HUES64 (cell line): Measurements from ENCODE around the gene FOXE3.
A peak's percentile ranks its signal among the peaks of the same experiment; 100 is the strongest.

Experiments
- H3K27ac ChIP-seq: 2 replicates; pipeline ENCODE4 v1.7.0; 2013; ENCODE audit warnings: low read depth, low read length, inconsistent platforms
- H3K27me3 ChIP-seq: 2 replicates; pipeline ENCODE4 v1.6.1; 2013; ENCODE audit warnings: mild to moderate bottlenecking, low read length; ENCODE audit not compliant: insufficient read depth
- H3K36me3 ChIP-seq: 2 replicates; pipeline ENCODE4 v1.6.1; 2013; ENCODE audit warnings: mild to moderate bottlenecking, low read length; ENCODE audit not compliant: insufficient read depth
- H3K4me1 ChIP-seq: 2 replicates; pipeline ENCODE4 v1.6.1; 2013; ENCODE audit warnings: mild to moderate bottlenecking, low read length, moderate library complexity; ENCODE audit not compliant: insufficient read depth
- H3K4me3 ChIP-seq: 2 replicates; pipeline ENCODE4 v1.5.1; 2013; ENCODE audit warnings: mild to moderate bottlenecking, low read length, moderate library complexity
- H3K9ac ChIP-seq: 2 replicates; pipeline ENCODE4 v1.6.1; 2013; ENCODE audit warnings: mild to moderate bottlenecking, low read depth, low read length
- H3K9me3 ChIP-seq: 2 replicates; pipeline ENCODE4 v1.6.1; 2013; ENCODE audit warnings: low read depth, low read length; ENCODE audit not compliant: insufficient read depth
- WGBS: fragments of 150-250, 120-280 bp; methylation state at CpG from one replicate; pipeline ENCODE4 v1.1.7; 2013; ENCODE audit warnings: missing lambda C conversion rate; 5-methylcytosine and 5-hydroxymethylcytosine counted together

Gene FOXE3

DNA sequence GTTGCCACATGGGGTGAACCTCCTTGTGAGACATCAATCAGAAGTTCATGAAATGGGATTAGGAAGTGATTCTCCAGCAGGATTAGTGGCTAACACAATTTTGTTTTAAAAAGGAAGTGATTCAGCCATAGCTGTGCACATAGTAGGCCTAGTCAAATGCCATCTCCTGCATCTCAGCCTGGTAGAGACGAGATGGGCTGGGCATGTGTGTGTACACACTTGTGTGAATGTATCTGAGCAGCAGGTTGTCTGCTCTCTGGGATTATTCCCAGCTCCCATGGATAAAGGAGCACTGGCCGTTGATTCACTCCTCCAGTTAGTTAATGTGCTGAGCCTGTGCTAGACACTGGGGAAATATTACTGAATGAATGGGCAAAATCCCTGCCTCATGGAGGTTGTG, 2.0 kb downstream of the FOXE3 start:
- Histone ChIP-seq H3K27me3 (peaks cover 95% of the 10 kb centered on the region), H3K27ac (no peak overlapping the region), H3K9me3 (no peaks in the 10 kb centered on the region), H3K9ac (no peak overlapping the region), H3K4me1 (no peaks in the 10 kb centered on the region), H3K36me3 (no peaks in the 10 kb centered on the region), H3K4me3 (no peak overlapping the region)
- WGBS = 87% methylated on average over 2 of the region's 2 CpGs

DNA sequence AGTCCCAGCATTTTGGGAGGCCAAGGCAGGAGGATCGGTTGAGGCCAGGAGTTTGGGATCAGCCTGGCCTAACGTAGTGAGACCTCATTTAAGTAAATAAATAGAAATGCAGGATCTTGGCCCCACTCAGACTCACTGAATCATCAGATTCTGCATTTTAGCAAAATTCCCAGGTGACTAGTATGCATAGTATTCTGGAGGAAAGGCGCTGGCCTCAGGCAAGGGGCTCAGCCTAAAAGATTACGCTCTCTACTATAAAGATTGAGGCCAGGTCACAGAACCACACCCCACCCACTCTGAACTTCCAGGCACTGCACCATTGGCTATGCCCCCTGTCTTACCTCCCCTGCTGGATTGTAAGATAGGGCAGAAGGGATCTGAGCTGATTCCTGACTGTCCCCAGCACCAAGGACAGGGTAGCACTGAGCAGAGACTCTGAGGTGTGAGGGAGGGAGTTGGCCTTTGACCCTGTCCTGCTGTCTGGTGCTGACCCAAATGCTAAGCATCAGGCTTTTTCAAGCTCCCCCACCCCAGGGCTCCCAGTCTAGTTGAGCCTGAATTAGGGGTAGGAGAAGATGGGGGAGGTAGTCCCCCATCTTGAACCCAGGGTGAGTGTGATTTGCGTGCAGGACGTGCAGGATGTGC, 2.7 kb downstream of the FOXE3 start:
- H3K9me3 ChIP-seq = no peaks in the 10 kb centered on the region
- no peaks in the 10 kb centered on the region for H3K4me1 ChIP-seq
- no peak overlapping the region for H3K4me3 ChIP-seq
- H3K36me3 ChIP-seq = no peaks in the 10 kb centered on the region
- no peak overlapping the region for H3K27ac ChIP-seq
- H3K9ac ChIP-seq = no peak overlapping the region
- WGBS = 90% methylated on average over 6 of the region's 6 CpGs
- H3K27me3 ChIP-seq = peaks cover 98% of the 10 kb centered on the region

DNA sequence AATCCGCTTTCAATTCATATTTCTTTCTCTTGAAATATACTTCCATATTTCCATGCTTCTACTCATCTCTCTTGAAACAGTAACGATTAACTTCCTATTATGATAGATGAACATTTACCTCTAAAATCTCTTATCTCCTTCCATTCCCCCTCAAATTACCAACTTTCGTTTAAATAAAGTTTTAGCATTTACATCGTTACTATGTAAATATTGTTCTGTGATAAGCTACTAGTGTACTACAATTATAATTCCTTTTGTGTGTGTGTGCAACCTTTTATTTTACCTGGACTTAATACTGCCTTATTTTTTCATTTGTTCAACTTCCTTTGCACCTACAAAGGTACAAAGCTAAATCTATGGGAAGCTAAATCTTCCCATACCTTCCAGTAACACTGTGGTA, 4.5 kb downstream of the FOXE3 start:
- Histone ChIP-seq H3K4me3 (no peak overlapping the region), H3K27me3 (peaks cover 92% of the 10 kb centered on the region), H3K9ac (no peak overlapping the region), H3K9me3 (no peaks in the 10 kb centered on the region), H3K27ac (no peak overlapping the region), H3K36me3 (no peaks in the 10 kb centered on the region), H3K4me1 (no peaks in the 10 kb centered on the region)
- WGBS = 96% methylated on average over 2 of the region's 4 CpGs

DNA sequence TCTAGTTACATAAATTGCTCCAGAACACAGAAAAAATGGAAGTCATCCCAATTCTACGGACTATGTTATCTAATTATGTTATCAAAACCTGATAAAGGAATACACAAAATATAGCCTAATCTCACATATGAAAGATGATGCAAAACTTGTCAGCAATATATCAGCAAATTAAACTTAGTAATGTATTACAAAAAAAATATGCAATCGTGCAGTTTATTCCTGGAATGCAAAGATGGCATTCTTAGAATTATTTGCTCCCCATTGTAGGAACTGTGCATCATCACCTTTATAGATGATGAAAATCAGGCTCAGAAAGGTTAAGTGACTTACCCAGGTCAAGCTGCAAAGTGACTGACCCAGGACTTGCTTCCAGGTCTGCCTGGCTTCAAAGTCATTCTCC, 7.8 kb downstream of the FOXE3 start:
- Histone ChIP-seq H3K27me3 (peaks cover 92% of the 10 kb centered on the region), H3K4me1 (no peaks in the 10 kb centered on the region), H3K9me3 (no peaks in the 10 kb centered on the region), H3K36me3 (no peaks in the 10 kb centered on the region), H3K27ac (no peak overlapping the region), H3K4me3 (no peak overlapping the region), H3K9ac (no peak overlapping the region)
- 54% methylated on average over 2 of the region's 2 CpGs for WGBS

DNA sequence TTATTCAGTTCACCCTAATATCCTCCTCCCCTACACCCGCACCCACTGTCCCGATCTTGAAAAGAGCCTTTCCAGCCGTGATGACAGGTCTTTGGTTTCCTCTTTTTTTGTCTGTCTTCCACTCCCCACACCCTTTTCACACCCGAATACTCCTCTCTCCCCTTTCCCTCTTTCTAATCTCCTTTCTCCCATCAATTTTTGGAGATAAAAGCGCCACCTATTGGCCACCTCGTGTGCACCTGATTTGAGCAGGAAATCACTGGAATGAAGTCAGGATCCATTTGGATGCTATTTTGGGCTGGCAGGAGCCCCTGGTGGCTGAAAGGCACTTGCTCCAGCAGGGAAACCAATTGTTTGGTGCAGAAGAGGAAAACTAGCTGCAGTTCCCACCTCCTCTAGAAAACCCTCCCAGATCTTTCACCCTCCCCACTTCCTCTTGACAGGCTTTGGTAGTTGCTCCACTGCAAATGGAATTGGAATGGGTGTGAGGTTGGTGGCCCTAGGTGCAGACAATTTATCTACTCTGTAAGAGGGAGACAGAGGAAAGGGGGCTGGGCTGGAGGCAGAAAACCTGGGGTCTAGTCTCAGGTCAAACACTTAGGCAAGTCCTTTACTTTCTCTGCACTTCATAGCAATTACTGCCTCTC, 8.4 kb downstream of the FOXE3 start:
- H3K36me3 ChIP-seq = no peaks in the 10 kb centered on the region
- no peak overlapping the region for H3K9ac ChIP-seq
- no peaks in the 10 kb centered on the region for H3K9me3 ChIP-seq
- 13% methylated on average over 6 of the region's 6 CpGs for WGBS
- no peaks in the 10 kb centered on the region for H3K4me1 ChIP-seq
- peaks cover 92% of the 10 kb centered on the region for H3K27me3 ChIP-seq
- no peak overlapping the region for H3K27ac ChIP-seq
- H3K4me3 ChIP-seq = no peak overlapping the region

DNA sequence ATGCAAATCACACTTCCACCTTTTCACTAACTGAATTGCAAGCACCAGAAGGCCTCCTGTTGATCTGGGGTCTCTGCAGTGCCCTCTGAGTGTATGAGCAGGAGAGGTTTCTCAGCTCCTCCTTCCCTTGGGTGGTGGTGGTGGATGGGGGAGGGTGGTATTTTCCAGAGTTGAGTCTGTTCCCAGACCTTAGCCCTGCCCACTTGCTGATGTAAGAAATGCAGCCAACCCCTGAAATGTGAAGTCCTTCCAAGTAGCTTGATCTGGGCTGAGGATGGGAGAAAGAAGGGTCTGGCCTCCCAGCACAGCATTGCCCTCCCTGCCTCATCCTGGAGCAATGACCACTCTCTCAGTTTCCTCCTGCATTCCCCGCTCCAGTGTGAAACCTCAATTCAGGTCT, 15.4 kb downstream of the FOXE3 start:
- Histone ChIP-seq H3K9ac (no peak overlapping the region), H3K9me3 (no peaks in the 10 kb centered on the region), H3K4me3 (no peak overlapping the region), H3K36me3 (no peaks in the 10 kb centered on the region), H3K4me1 (0 out of 2 replicates have a peak, but pooled peaks cover 16% of the 10 kb centered on the region), H3K27me3 (peaks cover 100% of the 10 kb centered on the region), H3K27ac (no peak overlapping the region)
- 96% methylated on average over 1 of the region's 1 CpG for WGBS

DNA sequence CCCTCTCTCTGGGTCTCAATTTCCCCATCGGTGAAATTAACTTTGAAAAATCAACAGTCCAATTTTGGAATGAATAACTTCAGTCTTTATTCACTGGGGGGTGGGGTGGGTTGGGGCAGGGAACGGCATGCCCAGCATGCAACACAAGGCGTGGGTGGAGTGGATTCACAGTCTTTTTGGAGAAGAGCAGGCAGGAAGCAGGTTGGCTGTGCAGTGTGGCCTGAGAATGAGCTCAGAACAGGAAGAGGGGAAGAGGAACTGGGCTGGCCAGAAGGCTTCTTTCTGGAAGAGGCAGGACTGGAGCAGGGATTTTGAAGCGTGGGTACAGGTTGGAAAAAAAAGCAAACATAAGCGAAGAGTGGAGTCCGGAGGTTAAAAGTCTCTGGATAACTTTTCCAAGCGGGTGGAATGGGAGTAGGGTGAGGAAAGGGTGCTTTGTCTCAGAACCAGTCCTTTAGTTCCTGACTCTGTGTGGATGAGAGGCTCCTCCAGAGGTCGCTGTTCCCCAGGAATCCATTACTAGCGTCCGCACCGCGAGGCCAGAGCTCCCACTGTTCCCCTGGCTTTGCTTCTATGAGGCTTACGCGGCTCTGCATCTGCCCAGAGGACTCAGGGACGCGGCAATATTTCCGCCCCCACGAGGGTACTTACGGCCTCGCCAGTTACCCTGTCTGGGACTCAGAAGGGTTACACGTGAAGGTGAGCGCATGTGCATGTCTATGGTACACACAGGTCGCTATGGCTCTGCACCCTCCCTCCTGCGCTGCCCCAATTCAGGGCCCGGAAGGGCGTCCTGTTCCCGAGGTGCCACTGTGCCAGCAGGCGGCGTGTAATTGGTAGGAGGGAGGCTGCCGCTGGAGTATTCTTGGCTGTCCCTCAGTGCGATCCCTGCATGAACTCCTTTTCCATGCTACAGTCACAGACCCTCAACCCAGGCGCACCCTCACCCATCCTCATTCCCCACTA, 16.3 kb downstream of the FOXE3 start:
- H3K36me3 ChIP-seq = no peaks in the 10 kb centered on the region
- H3K9me3 ChIP-seq = no peaks in the 10 kb centered on the region
- H3K27me3 ChIP-seq = peaks cover 100% of the 10 kb centered on the region
- H3K4me1 ChIP-seq = 0 out of 2 replicates have a peak, but pooled peaks cover 16% of the 10 kb centered on the region
- H3K4me3 ChIP-seq = peak overlapping the region; percentile 44
- WGBS = 6% methylated on average over 28 of the region's 32 CpGs
- no peak overlapping the region for H3K27ac ChIP-seq
- H3K9ac ChIP-seq = no peak overlapping the region

DNA sequence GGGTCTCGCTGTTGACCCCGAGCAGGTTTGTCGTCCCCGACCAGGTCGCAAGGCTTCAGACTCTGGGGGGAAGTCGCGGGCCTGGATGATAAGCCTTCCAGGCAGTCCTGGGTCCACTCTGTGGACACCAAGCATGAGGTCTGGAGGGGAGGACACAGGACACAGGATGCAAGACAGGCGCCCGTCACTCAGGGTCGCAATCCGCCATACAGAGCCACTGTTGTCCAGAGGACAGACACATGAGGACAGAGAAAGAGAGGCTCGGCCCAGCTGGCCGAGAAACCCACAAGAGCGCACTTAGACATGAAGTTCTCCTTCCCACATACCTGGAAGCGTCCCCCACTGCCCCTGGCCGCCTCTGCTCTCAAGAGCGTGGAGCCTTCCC, 16.9 kb downstream of the FOXE3 start:
- 9% methylated on average over 17 of the region's 17 CpGs for WGBS

DNA sequence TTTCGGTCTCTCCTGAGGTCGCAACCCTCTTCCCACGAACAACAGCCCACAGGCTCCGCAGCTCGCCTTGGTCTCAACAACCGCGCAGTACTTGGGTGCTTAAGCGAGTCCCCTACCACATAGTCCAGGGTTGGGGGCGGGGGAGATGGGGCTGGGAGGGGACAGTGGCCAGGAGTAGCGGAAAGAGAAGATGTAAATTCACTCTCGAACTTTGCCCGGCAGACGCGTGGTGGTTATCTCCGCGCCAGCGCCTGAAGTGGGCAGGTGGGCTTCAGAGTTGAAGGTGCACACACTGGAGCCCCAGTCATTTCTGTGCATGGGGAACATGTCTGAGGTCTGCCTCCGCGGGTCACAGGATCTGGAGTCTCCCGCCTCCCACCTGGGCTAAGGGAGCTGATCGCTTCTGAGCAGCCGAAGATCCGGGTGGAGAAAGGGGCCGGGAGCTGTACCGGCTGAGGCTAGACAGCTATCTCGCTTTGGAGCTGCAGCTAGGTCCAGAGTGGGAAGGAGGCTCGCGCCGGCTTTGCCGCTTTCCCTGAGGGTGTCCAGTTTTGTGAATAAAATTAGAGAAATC, 17.5 kb downstream of the FOXE3 start:
- 0 out of 2 replicates have a peak, but pooled peaks cover 16% of the 10 kb centered on the region for H3K4me1 ChIP-seq
- WGBS = 3% methylated on average over 30 of the region's 30 CpGs
- H3K27me3 ChIP-seq = peaks cover 100% of the 10 kb centered on the region
- H3K4me3 ChIP-seq = 0 out of 2 replicates have a peak overlapping the region, but pooled peaks have one; percentile 32
- no peaks in the 10 kb centered on the region for H3K36me3 ChIP-seq
- no peak overlapping the region for H3K27ac ChIP-seq
- no peak overlapping the region for H3K9ac ChIP-seq
- no peaks in the 10 kb centered on the region for H3K9me3 ChIP-seq

More for the DNA sequence above, 16.9 kb downstream of the FOXE3 start:
- Histone ChIP-seq H3K9ac (no peak overlapping the region), H3K4me3 (peak overlapping the region; percentile 44; the same call in 1 of the 2 replicates), H3K27me3 (peaks cover 100% of the 10 kb centered on the region), H3K27ac (no peak overlapping the region), H3K4me1 (0 out of 2 replicates have a peak, but pooled peaks cover 16% of the 10 kb centered on the region), H3K36me3 (no peaks in the 10 kb centered on the region), H3K9me3 (no peaks in the 10 kb centered on the region)

DNA sequence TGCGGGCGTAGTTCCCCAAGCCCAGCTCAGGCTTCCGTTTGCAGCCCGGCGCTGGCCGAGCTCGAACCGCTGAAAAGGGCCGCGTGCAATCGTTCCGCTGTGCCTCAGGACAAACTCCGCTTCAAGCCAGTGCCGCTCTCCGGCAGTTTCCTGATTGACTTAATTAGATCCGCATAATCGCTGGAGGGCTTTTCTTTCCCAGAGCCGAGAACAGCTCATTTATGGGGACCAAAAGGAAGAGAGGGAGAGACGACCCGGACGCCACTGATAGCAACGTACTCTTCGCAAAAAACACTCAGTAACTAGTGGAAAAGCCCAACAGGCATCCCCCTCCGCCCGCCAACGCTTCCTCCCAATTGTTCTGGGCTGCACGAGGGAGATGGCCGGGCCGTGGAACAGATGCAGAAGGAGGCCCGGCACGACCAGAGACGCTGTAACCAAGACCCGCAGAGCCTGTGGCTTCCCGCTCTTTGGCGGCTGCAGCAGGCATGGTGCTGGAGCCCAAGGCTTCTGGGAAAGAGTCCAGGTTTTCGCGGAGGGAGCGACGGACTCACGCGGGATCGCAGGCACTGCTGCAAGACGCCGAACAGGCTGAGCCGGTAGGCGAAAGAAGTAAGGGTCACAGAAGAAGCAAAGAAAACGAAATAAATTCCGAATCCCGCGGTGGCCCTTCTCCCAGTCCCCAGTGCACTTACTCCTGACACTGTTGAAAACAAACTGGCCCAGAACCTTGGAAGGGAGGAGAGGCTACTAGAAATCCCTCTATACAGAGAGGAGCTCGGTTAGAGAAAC, 18.2 kb downstream of the FOXE3 start:
- H3K27me3 ChIP-seq = peaks cover 100% of the 10 kb centered on the region
- H3K4me3 ChIP-seq = peak overlapping the region; percentile 32; the same call in 1 of the 2 replicates
- no peaks in the 10 kb centered on the region for H3K9me3 ChIP-seq
- H3K4me1 ChIP-seq = 0 out of 2 replicates have a peak, but pooled peaks cover 16% of the 10 kb centered on the region
- no peaks in the 10 kb centered on the region for H3K36me3 ChIP-seq
- H3K27ac ChIP-seq = no peak overlapping the region
- H3K9ac ChIP-seq = no peak overlapping the region
- 3% methylated on average over 51 of the region's 51 CpGs for WGBS
